Gastrocnemius medialis (tissue), 4 donors: ENCODE measurements around the gene C18orf32.

Source experiments
- POLR2A ChIP-seq, 2 donors: fragments of 450-650 bp; IDR thresholded peaks; one replicate each; pipeline ENCODE4 v1.6.1; 2017; ENCODE audit warnings: antibody characterized with exemption in 2 of 2, mild to moderate bottlenecking in 2 of 2, moderate library complexity in 2 of 2
- TF ChIP-seq, protein P1 (sequence below), 5 experiments: fragments of 450-650 bp in 3 of 5; fragments of 200-600 bp in 2 of 5; sonication (generic) in 2 of 5; IDR thresholded peaks in 4 of 5; conservative IDR thresholded peaks in 1 of 5; 1 replicate in 4 of 5; 2 replicates in 1 of 5; pipeline ENCODE4 v1.5.1; 2016 to 2019; ENCODE audit warnings: antibody characterized with exemption in 5 of 5, mild to moderate bottlenecking in 3 of 5, moderate library complexity in 3 of 5

DNA sequence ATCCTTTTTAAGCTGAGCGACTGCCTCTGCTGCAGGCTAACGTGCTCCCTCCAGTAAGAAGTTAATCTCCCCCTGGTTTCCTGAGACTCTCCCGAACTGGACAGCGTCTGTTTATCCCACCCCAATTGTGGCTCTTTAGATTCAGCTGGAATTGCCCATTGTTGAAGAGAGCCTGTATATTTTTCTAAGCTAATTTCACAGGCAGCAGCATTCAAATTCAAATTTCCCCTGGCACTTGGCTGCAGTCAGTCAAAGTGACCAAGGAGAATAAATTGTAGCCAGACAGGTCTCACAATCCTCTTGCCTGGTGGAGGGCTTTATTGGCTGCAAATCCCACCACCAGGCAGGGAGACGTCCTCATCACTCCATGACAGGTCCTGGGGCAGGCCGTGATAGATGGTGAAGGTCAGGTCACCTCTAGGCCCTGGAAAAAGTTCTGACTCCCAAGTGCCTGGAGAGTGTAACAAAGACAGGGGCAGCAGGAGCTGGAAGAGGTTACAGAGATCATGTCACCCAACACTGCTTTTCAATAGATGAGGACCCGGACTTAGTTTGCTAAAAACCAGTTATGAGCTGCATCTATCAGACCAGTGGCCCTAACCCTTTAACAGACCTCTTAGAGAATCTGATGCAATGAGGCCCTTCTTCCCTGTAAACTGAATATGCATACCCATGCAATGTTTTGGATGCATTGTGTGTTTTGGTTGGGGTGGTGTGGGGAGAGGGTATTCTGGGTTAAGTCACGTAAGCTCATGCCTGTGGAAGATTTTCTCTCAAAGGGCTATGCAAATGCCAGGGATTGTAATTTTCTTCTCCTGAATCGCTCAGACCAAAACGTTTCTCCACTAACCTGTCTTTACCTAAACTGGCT is 32.3 kb upstream of the C18orf32 start:
- TF ChIP-seq, protein P1, sequence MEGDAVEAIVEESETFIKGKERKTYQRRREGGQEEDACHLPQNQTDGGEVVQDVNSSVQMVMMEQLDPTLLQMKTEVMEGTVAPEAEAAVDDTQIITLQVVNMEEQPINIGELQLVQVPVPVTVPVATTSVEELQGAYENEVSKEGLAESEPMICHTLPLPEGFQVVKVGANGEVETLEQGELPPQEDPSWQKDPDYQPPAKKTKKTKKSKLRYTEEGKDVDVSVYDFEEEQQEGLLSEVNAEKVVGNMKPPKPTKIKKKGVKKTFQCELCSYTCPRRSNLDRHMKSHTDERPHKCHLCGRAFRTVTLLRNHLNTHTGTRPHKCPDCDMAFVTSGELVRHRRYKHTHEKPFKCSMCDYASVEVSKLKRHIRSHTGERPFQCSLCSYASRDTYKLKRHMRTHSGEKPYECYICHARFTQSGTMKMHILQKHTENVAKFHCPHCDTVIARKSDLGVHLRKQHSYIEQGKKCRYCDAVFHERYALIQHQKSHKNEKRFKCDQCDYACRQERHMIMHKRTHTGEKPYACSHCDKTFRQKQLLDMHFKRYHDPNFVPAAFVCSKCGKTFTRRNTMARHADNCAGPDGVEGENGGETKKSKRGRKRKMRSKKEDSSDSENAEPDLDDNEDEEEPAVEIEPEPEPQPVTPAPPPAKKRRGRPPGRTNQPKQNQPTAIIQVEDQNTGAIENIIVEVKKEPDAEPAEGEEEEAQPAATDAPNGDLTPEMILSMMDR (IDR thresholded peaks at IDR 0.05 in 4 of 5, conservative IDR thresholded peaks at IDR 0.05 in 1 of 5) = no peak
- no peak for TF ChIP-seq POLR2A (IDR thresholded peaks at IDR 0.05)
